Right lobe of liver (tissue), 4 donors: ENCODE data around the gene TMPRSS7.

ENCODE experiments used
- POLR2A ChIP-seq: fragments of 450-650 bp; IDR thresholded peaks from one replicate; pipeline ENCODE4 v1.6.1; 2017; ENCODE audit warnings: antibody characterized with exemption, mild to moderate bottlenecking
- TF ChIP-seq, protein P1 (sequence below), 4 donors: fragments of 200-600 bp in 3 of 4; fragments of 450-650 bp in 1 of 4; IDR thresholded peaks; one replicate each; pipeline versions ENCODE4 v1.5.1 to v1.8.0; 2016 to 2022; ENCODE audit warnings: antibody characterized with exemption in 4 of 4, mild to moderate bottlenecking in 2 of 4
- donor health status: DM: no; HTN: no; CAD: no.
- donor health status: DM: no; HTN: no; CAD: no.
- donor health status: DM: no; HTN: yes; CAD: no.

DNA sequence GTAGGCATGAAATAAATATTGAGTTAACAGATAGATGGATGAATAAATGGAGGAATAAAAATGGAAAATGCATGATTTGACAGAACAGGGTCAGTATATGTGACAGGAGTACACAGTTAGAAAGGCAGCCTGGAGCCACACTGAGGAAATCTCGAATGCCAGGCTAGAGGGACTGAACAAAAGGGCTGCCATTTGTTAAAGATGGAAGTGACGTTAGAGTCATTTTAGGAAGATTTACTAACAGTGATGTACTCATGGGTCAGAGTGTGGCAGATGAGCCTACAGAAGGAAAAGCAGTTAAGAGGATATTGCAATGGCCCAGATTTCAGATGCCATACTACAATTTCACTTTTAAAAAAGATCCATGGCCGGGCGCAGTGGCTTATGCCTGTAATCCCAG, 7.4 kb upstream of the TMPRSS7 start:
- TF ChIP-seq, protein P1, sequence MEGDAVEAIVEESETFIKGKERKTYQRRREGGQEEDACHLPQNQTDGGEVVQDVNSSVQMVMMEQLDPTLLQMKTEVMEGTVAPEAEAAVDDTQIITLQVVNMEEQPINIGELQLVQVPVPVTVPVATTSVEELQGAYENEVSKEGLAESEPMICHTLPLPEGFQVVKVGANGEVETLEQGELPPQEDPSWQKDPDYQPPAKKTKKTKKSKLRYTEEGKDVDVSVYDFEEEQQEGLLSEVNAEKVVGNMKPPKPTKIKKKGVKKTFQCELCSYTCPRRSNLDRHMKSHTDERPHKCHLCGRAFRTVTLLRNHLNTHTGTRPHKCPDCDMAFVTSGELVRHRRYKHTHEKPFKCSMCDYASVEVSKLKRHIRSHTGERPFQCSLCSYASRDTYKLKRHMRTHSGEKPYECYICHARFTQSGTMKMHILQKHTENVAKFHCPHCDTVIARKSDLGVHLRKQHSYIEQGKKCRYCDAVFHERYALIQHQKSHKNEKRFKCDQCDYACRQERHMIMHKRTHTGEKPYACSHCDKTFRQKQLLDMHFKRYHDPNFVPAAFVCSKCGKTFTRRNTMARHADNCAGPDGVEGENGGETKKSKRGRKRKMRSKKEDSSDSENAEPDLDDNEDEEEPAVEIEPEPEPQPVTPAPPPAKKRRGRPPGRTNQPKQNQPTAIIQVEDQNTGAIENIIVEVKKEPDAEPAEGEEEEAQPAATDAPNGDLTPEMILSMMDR (IDR thresholded peaks at IDR 0.05) = no peak
- TF ChIP-seq POLR2A = no peak
